ENCODE measurements around the gene SMYD3.

DNA sequence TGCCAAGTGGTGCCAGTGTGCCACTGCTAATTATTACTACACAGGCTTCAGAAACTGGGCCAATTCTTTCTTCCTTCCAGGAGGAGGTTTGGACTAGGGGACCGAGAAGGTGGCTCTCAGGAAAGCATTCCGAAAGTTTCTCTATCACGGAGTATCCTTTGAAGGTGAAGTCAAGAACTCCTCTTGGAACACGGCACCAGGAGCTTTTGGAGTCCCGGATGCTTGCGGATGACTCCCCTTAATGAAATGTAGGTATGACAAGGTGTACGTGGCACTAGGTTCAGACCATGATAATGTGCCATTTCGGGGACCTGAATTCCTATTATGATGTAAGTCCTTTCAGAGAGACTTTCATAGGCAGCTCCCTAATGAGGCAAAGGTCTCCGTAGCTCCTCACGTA lies 718.2 kb downstream of the SMYD3 start:
- TF ChIP-seq, protein P1, sequence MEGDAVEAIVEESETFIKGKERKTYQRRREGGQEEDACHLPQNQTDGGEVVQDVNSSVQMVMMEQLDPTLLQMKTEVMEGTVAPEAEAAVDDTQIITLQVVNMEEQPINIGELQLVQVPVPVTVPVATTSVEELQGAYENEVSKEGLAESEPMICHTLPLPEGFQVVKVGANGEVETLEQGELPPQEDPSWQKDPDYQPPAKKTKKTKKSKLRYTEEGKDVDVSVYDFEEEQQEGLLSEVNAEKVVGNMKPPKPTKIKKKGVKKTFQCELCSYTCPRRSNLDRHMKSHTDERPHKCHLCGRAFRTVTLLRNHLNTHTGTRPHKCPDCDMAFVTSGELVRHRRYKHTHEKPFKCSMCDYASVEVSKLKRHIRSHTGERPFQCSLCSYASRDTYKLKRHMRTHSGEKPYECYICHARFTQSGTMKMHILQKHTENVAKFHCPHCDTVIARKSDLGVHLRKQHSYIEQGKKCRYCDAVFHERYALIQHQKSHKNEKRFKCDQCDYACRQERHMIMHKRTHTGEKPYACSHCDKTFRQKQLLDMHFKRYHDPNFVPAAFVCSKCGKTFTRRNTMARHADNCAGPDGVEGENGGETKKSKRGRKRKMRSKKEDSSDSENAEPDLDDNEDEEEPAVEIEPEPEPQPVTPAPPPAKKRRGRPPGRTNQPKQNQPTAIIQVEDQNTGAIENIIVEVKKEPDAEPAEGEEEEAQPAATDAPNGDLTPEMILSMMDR (IDR thresholded peaks at IDR 0.05) = no peak
- TF ChIP-seq SIN3A (IDR thresholded peaks at IDR 0.05; ENCODE audit: borderline replicate concordance, insufficient read depth, low read depth, low read length) = no peak
- no peak for TF ChIP-seq POLR2AphosphoS5 (IDR thresholded peaks at IDR 0.05; ENCODE audit: low read depth, low read length)
- no peak for TF ChIP-seq TCF7L2 (IDR thresholded peaks at IDR 0.05; ENCODE audit: low read depth, low read length)
- TF ChIP-seq, protein P2, sequence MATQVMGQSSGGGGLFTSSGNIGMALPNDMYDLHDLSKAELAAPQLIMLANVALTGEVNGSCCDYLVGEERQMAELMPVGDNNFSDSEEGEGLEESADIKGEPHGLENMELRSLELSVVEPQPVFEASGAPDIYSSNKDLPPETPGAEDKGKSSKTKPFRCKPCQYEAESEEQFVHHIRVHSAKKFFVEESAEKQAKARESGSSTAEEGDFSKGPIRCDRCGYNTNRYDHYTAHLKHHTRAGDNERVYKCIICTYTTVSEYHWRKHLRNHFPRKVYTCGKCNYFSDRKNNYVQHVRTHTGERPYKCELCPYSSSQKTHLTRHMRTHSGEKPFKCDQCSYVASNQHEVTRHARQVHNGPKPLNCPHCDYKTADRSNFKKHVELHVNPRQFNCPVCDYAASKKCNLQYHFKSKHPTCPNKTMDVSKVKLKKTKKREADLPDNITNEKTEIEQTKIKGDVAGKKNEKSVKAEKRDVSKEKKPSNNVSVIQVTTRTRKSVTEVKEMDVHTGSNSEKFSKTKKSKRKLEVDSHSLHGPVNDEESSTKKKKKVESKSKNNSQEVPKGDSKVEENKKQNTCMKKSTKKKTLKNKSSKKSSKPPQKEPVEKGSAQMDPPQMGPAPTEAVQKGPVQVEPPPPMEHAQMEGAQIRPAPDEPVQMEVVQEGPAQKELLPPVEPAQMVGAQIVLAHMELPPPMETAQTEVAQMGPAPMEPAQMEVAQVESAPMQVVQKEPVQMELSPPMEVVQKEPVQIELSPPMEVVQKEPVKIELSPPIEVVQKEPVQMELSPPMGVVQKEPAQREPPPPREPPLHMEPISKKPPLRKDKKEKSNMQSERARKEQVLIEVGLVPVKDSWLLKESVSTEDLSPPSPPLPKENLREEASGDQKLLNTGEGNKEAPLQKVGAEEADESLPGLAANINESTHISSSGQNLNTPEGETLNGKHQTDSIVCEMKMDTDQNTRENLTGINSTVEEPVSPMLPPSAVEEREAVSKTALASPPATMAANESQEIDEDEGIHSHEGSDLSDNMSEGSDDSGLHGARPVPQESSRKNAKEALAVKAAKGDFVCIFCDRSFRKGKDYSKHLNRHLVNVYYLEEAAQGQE (IDR thresholded peaks at IDR 0.05; ENCODE audit: insufficient read depth in 1 of 2, low read depth in 2 of 2, low read length in 1 of 2) = no peak

Measured in Panc1 (cell line).